ENCODE measurements around the gene THBS3. TPM values are rescaled to one million over a fixed set of nuclear protein-coding genes. Genes with fewer than 3 reads are reported as not detected.
"Not testable (repeated sequence)": the region's sequence is repeated elsewhere in the genome, so short reads cannot be mapped to it uniquely, and the experiment has no call there.

THBS3 gene
- total RNA-seq, 1 donor from 2014 or later = 118 TPM

GRCh38 chr1:155168456-155169210 lies 39.1 kb downstream of the THBS3 start:
- Mint-ChIP-seq H3K4me1 (ENCODE audit: low read depth) (peaks cover 32% of the 10 kb centered on the region), H3K27ac (ENCODE audit: unreplicated experiment) (no peak overlapping the region), H3K9me3 (ENCODE audit: low read depth) (no peaks in the 10 kb centered on the region), H3K27me3 (ENCODE audit: low read depth) (no peaks in the 10 kb centered on the region), H3K4me3 (ENCODE audit: unreplicated experiment) (no peak overlapping the region), H3K36me3 (ENCODE audit: low read depth) (peaks cover 13% of the 10 kb centered on the region)
- no peak for TF ChIP-seq CTCF (IDR thresholded peaks at IDR 0.05)
- DNase-seq (ENCODE audit: low spot score) = no peak

- H3K27me3 Mint-ChIP-seq (ENCODE audit: low read depth); H3K27ac Mint-ChIP-seq (ENCODE audit: unreplicated experiment); H3K9me3 Mint-ChIP-seq (ENCODE audit: low read depth); H3K4me3 Mint-ChIP-seq (ENCODE audit: unreplicated experiment); DNase-seq (ENCODE audit: low spot score): not testable (repeated sequence)
- Mint-ChIP-seq H3K36me3 (ENCODE audit: low read depth) (peaks cover 13% of the 10 kb centered on the region), H3K4me1 (ENCODE audit: low read depth) (peaks cover 26% of the 10 kb centered on the region)
Measured at GRCh38 chr1:155168105-155168445, 39.6 kb downstream of the THBS3 start.

- peaks cover 13% of the 10 kb centered on the region for H3K36me3 Mint-ChIP-seq (ENCODE audit: low read depth)
- peaks cover 23% of the 10 kb centered on the region for H3K4me1 Mint-ChIP-seq (ENCODE audit: low read depth)
- peak overlapping the region; percentile 51 for H3K4me3 Mint-ChIP-seq (ENCODE audit: unreplicated experiment)
- no peaks in the 10 kb centered on the region for H3K9me3 Mint-ChIP-seq (ENCODE audit: low read depth)
- no peaks in the 10 kb centered on the region for H3K27me3 Mint-ChIP-seq (ENCODE audit: low read depth)
- TF ChIP-seq CTCF (IDR thresholded peaks at IDR 0.05) = peak; percentile 84
- no peak for DNase-seq (ENCODE audit: low spot score)
- peak overlapping the region; percentile 4 for H3K27ac Mint-ChIP-seq (ENCODE audit: unreplicated experiment)
Measured at GRCh38 chr1:155167166-155168104, 40.3 kb downstream of the THBS3 start.

GRCh38 chr1:155166471-155167165 lies 41.1 kb downstream of the THBS3 start:
- no peak for TF ChIP-seq CTCF (IDR thresholded peaks at IDR 0.05)

GRCh38 chr1:155166051-155166470 lies 41.6 kb downstream of the THBS3 start:
- H3K4me3 Mint-ChIP-seq (ENCODE audit: unreplicated experiment) = no peak overlapping the region
- H3K27me3 Mint-ChIP-seq (ENCODE audit: low read depth) = no peaks in the 10 kb centered on the region
- peaks cover 12% of the 10 kb centered on the region for H3K36me3 Mint-ChIP-seq (ENCODE audit: low read depth)
- peaks cover 10% of the 10 kb centered on the region for H3K4me1 Mint-ChIP-seq (ENCODE audit: low read depth)
- no peak for DNase-seq (ENCODE audit: low spot score)
- H3K9me3 Mint-ChIP-seq (ENCODE audit: low read depth) = no peaks in the 10 kb centered on the region
- H3K27ac Mint-ChIP-seq (ENCODE audit: unreplicated experiment) = no peak overlapping the region
- no peak for TF ChIP-seq CTCF (IDR thresholded peaks at IDR 0.05)

More at GRCh38 chr1:155166471-155167165, 41.1 kb downstream of the THBS3 start:
- no peaks in the 10 kb centered on the region for H3K9me3 Mint-ChIP-seq (ENCODE audit: low read depth)
- H3K36me3 Mint-ChIP-seq (ENCODE audit: low read depth) = peaks cover 12% of the 10 kb centered on the region
- peak overlapping the region; percentile 32 for H3K27ac Mint-ChIP-seq (ENCODE audit: unreplicated experiment)
- H3K4me1 Mint-ChIP-seq (ENCODE audit: low read depth) = peaks cover 16% of the 10 kb centered on the region
- no peak overlapping the region for H3K4me3 Mint-ChIP-seq (ENCODE audit: unreplicated experiment)
- H3K27me3 Mint-ChIP-seq (ENCODE audit: low read depth) = no peaks in the 10 kb centered on the region
- no peak for DNase-seq (ENCODE audit: low spot score)

GRCh38 chr1:155164625-155165024 lies 43.1 kb downstream of the THBS3 start:
- H3K27ac Mint-ChIP-seq (ENCODE audit: unreplicated experiment); H3K27me3 Mint-ChIP-seq (ENCODE audit: low read depth); H3K9me3 Mint-ChIP-seq (ENCODE audit: low read depth); H3K4me3 Mint-ChIP-seq (ENCODE audit: unreplicated experiment); H3K4me1 Mint-ChIP-seq (ENCODE audit: low read depth); H3K36me3 Mint-ChIP-seq (ENCODE audit: low read depth); DNase-seq (ENCODE audit: low spot score): not testable (repeated sequence)

- H3K27me3 Mint-ChIP-seq (ENCODE audit: low read depth); H3K4me3 Mint-ChIP-seq (ENCODE audit: unreplicated experiment): not testable (repeated sequence)
Measured at GRCh38 chr1:155163785-155164184, 43.9 kb downstream of the THBS3 start.

GRCh38 chr1:155162631-155163030 lies 45.1 kb downstream of the THBS3 start:
- H3K27ac Mint-ChIP-seq (ENCODE audit: unreplicated experiment); H3K27me3 Mint-ChIP-seq (ENCODE audit: low read depth); H3K9me3 Mint-ChIP-seq (ENCODE audit: low read depth); H3K4me1 Mint-ChIP-seq (ENCODE audit: low read depth); H3K36me3 Mint-ChIP-seq (ENCODE audit: low read depth); DNase-seq (ENCODE audit: low spot score); H3K4me3 Mint-ChIP-seq (ENCODE audit: unreplicated experiment): not testable (repeated sequence)

More at GRCh38 chr1:155163785-155164184, 43.9 kb downstream of the THBS3 start:
- H3K4me1 Mint-ChIP-seq (ENCODE audit: low read depth); H3K27ac Mint-ChIP-seq (ENCODE audit: unreplicated experiment); H3K9me3 Mint-ChIP-seq (ENCODE audit: low read depth); H3K36me3 Mint-ChIP-seq (ENCODE audit: low read depth); DNase-seq (ENCODE audit: low spot score): not testable (repeated sequence)
